HG03460 (cell line): ENCODE measurements around the gene NSD2.
A peak's percentile ranks its signal among the peaks of the same experiment; 100 is the strongest.
"Not testable (repeated sequence)": the region's sequence is repeated elsewhere in the genome, so short reads cannot be mapped to it uniquely, and the experiment has no call there.

ENCODE experiments used
- ATAC-seq: cut with Tn5 transposase; IDR thresholded peaks from one replicate; pipeline ENCODE4 v1.9.1; 2021; ENCODE audit not compliant: unreplicated experiment

NSD2 gene

GRCh38 chr4:1896658-1896991, 25.4 kb downstream of the NSD2 start:
- ATAC-seq, result no peak

DNA sequence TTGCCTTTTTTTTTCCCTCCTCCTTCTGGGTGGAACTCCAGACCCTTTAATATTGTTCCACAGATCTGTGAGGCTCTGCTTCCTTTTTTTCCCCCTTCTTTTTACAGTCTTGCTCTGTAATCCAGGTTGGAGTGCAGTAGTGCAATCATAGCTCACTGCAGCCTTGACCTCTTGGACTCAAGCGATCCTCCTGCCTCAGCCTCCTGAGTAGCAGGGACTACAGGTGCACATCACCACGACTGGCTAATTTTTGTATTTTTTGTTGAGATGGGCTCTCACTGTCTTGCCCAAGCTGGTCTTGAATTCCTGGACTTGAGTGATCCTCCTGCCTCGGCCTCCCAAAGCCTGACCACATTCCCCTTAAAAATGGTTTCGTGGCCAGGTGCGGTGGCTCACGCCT, 26.8 kb downstream of the NSD2 start:
- no peak for ATAC-seq

GRCh38 chr4:1898681-1899080, 27.5 kb downstream of the NSD2 start:
- ATAC-seq, result no peak

DNA sequence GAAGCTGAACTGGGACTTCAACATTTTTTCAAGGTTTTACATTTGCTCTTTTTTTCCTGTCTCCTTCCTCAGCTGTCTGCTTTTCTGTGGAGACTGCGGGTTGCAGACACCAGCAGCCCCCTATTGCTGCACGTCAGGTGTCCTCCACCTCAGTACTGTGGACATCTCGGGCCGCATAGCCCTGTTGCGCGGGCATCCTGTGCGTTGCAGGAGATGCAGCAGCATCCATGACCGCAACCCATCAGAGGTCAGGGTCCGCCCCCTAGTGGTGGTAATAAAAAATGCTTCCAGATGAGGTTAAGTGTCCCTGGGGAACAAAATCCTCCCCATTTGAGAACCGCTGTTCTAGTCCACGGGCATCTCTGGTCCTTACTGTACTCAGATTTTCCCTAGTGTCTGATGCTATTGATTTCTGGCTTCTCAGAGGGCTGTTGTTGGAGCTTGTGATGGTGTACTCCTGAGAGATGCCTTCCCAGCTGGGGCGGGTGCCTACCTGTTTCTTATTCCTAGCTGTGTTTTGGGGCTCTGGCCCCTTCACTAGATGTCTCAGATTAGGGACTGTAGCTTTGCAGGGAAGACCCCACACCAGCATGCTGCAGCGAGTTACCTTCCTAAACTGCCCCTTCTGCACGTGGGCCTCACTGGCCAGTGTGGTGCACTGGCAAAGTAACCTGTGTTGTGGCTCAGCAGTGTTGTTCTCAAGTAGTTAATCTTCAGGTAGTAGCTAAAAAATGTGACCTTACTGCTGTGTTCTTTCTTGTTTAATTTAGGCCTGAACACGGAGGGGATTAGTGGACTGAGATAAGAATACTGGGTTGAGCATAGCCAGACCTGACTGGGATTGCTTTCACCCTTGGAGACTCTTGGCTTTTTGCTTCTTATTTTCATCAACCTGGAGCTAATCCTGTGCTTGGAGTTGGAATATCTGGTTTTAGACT, 28.2 kb downstream of the NSD2 start:
- peak; percentile 64 for ATAC-seq

GRCh38 chr4:1900087-1900433, 28.9 kb downstream of the NSD2 start:
- no peak for ATAC-seq

GRCh38 chr4:1900624-1901023, 29.4 kb downstream of the NSD2 start:
- ATAC-seq, result no peak

DNA sequence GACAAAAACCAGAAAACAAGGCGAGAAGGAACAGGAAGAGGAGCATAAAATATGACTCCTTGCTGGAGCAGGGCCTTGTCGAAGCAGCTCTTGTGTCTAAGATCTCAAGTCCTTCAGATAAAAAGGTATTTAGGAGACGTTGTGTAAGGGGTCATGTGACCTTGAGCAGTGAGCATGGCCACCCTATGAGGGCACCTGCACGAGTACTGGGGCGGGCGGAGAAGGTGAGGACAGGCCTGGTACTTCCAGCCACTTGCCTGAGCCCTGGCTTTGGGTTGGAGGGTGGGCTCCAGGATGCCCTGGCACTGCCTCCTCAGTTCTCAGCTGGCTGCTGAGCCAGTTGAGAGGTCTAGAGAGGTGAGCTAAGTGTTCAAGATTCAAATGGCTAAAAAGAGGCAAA, 29.9 kb downstream of the NSD2 start:
- no peak for ATAC-seq

DNA sequence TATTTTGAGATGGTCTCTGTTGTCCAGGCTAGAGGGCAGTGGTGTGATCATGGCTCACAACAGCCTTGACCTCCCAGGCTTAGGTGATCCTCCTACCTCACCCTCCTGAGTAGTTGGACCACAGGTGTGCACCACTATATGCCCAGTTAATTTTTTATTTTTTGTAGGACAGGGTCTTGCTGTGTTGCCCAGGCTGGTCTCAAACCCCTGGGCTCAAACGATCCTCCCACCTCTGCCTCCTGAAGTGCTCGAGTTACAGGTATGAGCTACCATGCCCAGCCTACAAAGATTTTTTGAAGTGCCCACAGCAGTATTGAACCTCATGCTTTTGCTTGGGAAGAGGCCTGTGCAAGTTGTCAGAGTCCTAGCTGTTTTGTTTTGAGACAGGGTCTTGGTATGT, 31.1 kb downstream of the NSD2 start:
- no peak for ATAC-seq

DNA sequence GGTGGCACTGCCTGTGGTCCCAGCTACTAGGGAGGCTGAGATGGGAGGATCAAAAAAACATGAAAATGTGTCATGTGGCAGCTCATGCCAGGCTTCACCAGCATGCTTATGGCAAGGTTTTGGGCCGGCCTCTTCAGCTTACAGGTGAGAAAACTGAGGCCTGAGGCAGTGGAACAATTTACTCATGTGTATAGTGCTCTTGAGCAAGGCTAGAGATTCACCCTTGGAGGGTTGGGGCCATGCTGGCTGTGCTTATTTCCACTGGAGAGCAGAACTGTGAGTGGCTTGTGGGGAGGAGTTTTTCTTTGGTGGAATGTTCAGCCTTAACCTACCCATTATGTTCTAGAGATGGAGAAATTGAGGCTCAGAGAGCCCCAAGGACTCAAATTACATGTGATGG, 31.8 kb downstream of the NSD2 start:
- ATAC-seq, result no peak

GRCh38 chr4:1904042-1904441, 32.8 kb downstream of the NSD2 start:
- ATAC-seq, result no peak

DNA sequence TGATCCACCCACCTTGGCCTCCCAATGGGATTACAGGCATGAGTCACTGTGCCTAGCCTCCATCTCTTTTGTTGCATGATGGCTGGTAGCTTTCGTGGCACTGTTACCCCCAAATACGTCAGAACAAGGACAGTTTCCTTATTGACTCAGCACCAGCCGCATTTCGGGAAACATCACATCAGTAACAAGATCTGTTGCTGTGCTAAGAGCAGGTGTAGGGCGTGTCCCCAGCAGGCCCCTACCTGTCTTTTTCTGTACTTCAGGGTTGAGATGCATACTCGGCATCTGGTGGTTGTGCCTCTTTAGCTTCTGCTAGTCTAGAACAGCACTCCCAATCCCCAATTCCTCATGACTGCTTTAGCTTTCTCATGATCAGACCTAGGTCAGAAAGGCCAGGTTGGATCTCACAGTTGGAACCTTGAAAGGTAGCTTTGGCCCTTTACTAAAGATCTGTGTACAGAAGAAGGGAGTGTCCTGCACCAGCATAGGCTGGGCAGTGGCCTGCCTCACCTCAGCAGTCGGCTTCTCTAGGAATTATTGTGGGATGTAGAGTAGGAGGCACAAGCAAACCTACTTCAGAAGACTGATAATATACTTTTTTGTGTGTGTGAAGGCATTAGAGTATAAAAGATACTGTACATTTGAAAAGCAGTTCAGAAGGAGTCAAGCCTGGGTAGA, 36.8 kb downstream of the NSD2 start:
- ATAC-seq, result no peak

DNA sequence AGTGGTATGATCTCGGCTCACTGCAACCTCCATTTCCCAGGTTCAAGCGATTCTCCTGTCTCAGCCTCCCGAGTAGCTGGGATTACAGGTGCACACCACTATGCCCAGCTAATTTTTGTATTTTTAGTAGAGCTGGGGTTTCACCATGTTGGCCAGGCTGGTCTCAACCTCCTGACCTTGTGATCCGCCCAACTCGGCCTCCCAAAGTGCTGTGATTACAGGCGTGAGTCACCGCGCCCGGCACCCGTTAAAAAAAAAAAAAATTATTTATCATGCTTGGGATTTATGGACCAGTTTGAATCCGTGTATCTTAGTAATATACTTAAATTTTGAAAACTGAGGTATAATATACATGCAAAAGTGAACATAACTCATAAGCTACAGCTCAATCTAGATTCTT, 38.5 kb downstream of the NSD2 start:
- ATAC-seq, result not testable (repeated sequence)

DNA sequence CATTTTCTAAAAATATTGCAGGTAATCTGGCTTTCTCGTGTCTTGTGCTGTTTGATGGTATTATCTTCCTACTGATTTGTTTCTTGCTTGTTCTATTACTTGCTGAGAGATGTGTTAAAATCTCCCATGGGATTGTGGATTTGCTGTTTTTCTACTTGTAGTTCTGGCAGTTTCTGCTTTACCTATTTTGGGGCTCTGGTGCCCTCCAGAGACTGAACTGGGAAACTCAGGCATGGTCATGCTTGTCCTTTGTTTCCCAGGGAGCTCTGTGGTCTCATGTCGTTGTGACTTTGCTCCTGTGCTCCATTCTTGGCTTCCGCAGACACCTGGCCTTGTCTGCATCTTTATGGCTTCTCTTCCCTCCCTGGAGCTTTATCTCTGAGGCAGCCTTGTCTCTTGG, 39.5 kb downstream of the NSD2 start:
- ATAC-seq, result no peak

GRCh38 chr4:1911316-1911715, 40.1 kb downstream of the NSD2 start:
- not testable (repeated sequence) for ATAC-seq

GRCh38 chr4:1922821-1923220, 51.6 kb downstream of the NSD2 start:
- ATAC-seq, result no peak

- ATAC-seq, result no peak
Measured at GRCh38 chr4:1927675-1928074, 56.5 kb downstream of the NSD2 start.

GRCh38 chr4:1928356-1929239, 57.4 kb downstream of the NSD2 start:
- ATAC-seq, result no peak

GRCh38 chr4:1932736-1933135, 61.5 kb downstream of the NSD2 start:
- ATAC-seq, result no peak

GRCh38 chr4:1933700-1934099, 62.5 kb downstream of the NSD2 start:
- ATAC-seq, result no peak

DNA sequence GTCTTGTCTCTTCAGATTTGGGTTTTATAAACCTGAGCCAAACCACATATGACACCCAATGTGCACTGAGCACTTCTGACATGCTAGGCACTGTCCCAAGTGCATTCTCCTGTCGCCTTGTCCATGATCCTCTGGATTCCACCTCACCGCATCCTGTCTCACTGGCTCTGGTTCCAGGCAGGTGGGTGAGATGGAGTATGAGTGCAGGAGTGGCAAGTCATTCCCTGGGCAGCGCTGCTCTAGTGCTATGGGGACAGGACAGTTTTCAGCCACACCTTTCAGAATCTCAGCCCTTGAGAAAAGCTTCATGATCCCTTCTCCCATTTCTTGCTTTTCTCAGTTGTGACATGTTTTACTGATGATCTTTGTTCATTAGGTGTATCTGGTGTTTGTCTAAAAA, 66.4 kb downstream of the NSD2 start:
- no peak for ATAC-seq

- ATAC-seq, result no peak
Measured at GRCh38 chr4:1938027-1938426, 66.8 kb downstream of the NSD2 start.
